ENCODE data around the gene ANKRD6.

Gene ANKRD6

GRCh38 chr6:89434150-89434499 lies 1.2 kb downstream of the ANKRD6 start:
- Histone ChIP-seq H3K4me3 (replicated peaks; ENCODE audit: low read depth, low read length) (no peak overlapping the region), H3K36me3 (ENCODE audit: control insufficient read depth, insufficient read depth, low read length) (no peaks in the 10 kb centered on the region), H3K27me3 (replicated peaks; ENCODE audit: control insufficient read depth, insufficient read depth, low read length) (no peaks in the 10 kb centered on the region)
- DNase-seq (ENCODE audit: extremely low read depth, insufficient read length), result no peak
- TF ChIP-seq CTCF (IDR thresholded peaks at IDR 0.05; ENCODE audit: insufficient read depth, low read length, poor library complexity, severe bottlenecking), result no peak

- H3K27me3 ChIP-seq (replicated peaks; ENCODE audit: control insufficient read depth, insufficient read depth, low read length), result no peaks in the 10 kb centered on the region
- DNase-seq (ENCODE audit: extremely low read depth, insufficient read length), result no peak
- H3K36me3 ChIP-seq (ENCODE audit: control insufficient read depth, insufficient read depth, low read length), result no peaks in the 10 kb centered on the region
- TF ChIP-seq CTCF (IDR thresholded peaks at IDR 0.05; ENCODE audit: insufficient read depth, low read length, poor library complexity, severe bottlenecking), result no peak
- H3K4me3 ChIP-seq (replicated peaks; ENCODE audit: low read depth, low read length), result no peak overlapping the region
Observed at GRCh38 chr6:89434954-89435353, 2.0 kb downstream of the ANKRD6 start.

GRCh38 chr6:89436226-89436625 lies 3.3 kb downstream of the ANKRD6 start:
- H3K27me3 ChIP-seq (replicated peaks; ENCODE audit: control insufficient read depth, insufficient read depth, low read length), result no peaks in the 10 kb centered on the region
- H3K36me3 ChIP-seq (ENCODE audit: control insufficient read depth, insufficient read depth, low read length), result no peaks in the 10 kb centered on the region
- TF ChIP-seq CTCF (IDR thresholded peaks at IDR 0.05; ENCODE audit: insufficient read depth, low read length, poor library complexity, severe bottlenecking), result no peak
- no peak overlapping the region for H3K4me3 ChIP-seq (replicated peaks; ENCODE audit: low read depth, low read length)
- DNase-seq (ENCODE audit: extremely low read depth, insufficient read length), result no peak

GRCh38 chr6:89438248-89438647 lies 5.3 kb downstream of the ANKRD6 start:
- Histone ChIP-seq H3K4me3 (replicated peaks; ENCODE audit: low read depth, low read length) (no peak overlapping the region), H3K36me3 (ENCODE audit: control insufficient read depth, insufficient read depth, low read length) (no peaks in the 10 kb centered on the region), H3K27me3 (replicated peaks; ENCODE audit: control insufficient read depth, insufficient read depth, low read length) (no peaks in the 10 kb centered on the region)
- DNase-seq (ENCODE audit: extremely low read depth, insufficient read length), result no peak
- no peak for TF ChIP-seq CTCF (IDR thresholded peaks at IDR 0.05; ENCODE audit: insufficient read depth, low read length, poor library complexity, severe bottlenecking)

GRCh38 chr6:89439014-89439413 lies 6.1 kb downstream of the ANKRD6 start:
- Histone ChIP-seq H3K27me3 (replicated peaks; ENCODE audit: control insufficient read depth, insufficient read depth, low read length) (no peaks in the 10 kb centered on the region), H3K4me3 (replicated peaks; ENCODE audit: low read depth, low read length) (no peak overlapping the region), H3K36me3 (ENCODE audit: control insufficient read depth, insufficient read depth, low read length) (no peaks in the 10 kb centered on the region)
- DNase-seq (ENCODE audit: extremely low read depth, insufficient read length), result no peak
- no peak for TF ChIP-seq CTCF (IDR thresholded peaks at IDR 0.05; ENCODE audit: insufficient read depth, low read length, poor library complexity, severe bottlenecking)

- Histone ChIP-seq H3K36me3 (ENCODE audit: control insufficient read depth, insufficient read depth, low read length) (no peaks in the 10 kb centered on the region), H3K27me3 (replicated peaks; ENCODE audit: control insufficient read depth, insufficient read depth, low read length) (no peaks in the 10 kb centered on the region), H3K4me3 (replicated peaks; ENCODE audit: low read depth, low read length) (no peak overlapping the region)
- no peak for TF ChIP-seq CTCF (IDR thresholded peaks at IDR 0.05; ENCODE audit: insufficient read depth, low read length, poor library complexity, severe bottlenecking)
- no peak for DNase-seq (ENCODE audit: extremely low read depth, insufficient read length)
Observed at GRCh38 chr6:89440200-89440599, 7.2 kb downstream of the ANKRD6 start.
